Hematopoietic multipotent progenitor cell treated with erythropoietin and hydrocortisone succinate and interleukin-3 and kit ligand, for 8 days (in vitro differentiated cells): Measurements from ENCODE around the gene PRKD1.
"Not testable (repeated sequence)": the region's sequence is repeated elsewhere in the genome, so short reads cannot be mapped to it uniquely, and the experiment has no call there.

ENCODE experiments used
- DNase-seq: peaks from one replicate; pipeline ENCODE4 v3.0.0-alpha.2; 2015

The PRKD1 gene

GRCh38 chr14:29789475-29789874 lies 138.2 kb downstream of the PRKD1 start:
- no peak for DNase-seq

- DNase-seq = no peak
Observed at GRCh38 chr14:29788093-29788492, 139.6 kb downstream of the PRKD1 start.

- DNase-seq = no peak
Observed at GRCh38 chr14:29783556-29783955, 144.1 kb downstream of the PRKD1 start.

- no peak for DNase-seq
Observed at GRCh38 chr14:29782041-29782440, 145.6 kb downstream of the PRKD1 start.

GRCh38 chr14:29777142-29777541 lies 150.5 kb downstream of the PRKD1 start:
- DNase-seq = not testable (repeated sequence)

- no peak for DNase-seq
Observed at GRCh38 chr14:29773990-29774389, 153.7 kb downstream of the PRKD1 start.

- no peak for DNase-seq
Observed at GRCh38 chr14:29763342-29763858, 164.2 kb downstream of the PRKD1 start.

GRCh38 chr14:29759521-29760340 lies 167.9 kb downstream of the PRKD1 start:
- DNase-seq = no peak

GRCh38 chr14:29757711-29758233 lies 169.9 kb downstream of the PRKD1 start:
- no peak for DNase-seq

GRCh38 chr14:29757188-29757680 lies 170.4 kb downstream of the PRKD1 start:
- DNase-seq = no peak

GRCh38 chr14:29756019-29756385 lies 171.6 kb downstream of the PRKD1 start:
- no peak for DNase-seq

GRCh38 chr14:29755311-29756018 lies 172.2 kb downstream of the PRKD1 start:
- no peak for DNase-seq

- DNase-seq = no peak
Observed at GRCh38 chr14:29754134-29754533, 173.5 kb downstream of the PRKD1 start.

GRCh38 chr14:29752221-29752923 lies 175.3 kb downstream of the PRKD1 start:
- DNase-seq = no peak

- DNase-seq = no peak
Observed at GRCh38 chr14:29749829-29750228, 177.8 kb downstream of the PRKD1 start.

- DNase-seq = no peak
Observed at GRCh38 chr14:29749327-29749726, 178.3 kb downstream of the PRKD1 start.

GRCh38 chr14:29745863-29746262 lies 181.8 kb downstream of the PRKD1 start:
- DNase-seq = no peak

GRCh38 chr14:29743531-29743930 lies 184.1 kb downstream of the PRKD1 start:
- DNase-seq = no peak

GRCh38 chr14:29741909-29742401 lies 185.7 kb downstream of the PRKD1 start:
- no peak for DNase-seq

- no peak for DNase-seq
Observed at GRCh38 chr14:29740491-29740890, 187.2 kb downstream of the PRKD1 start.

- no peak for DNase-seq
Observed at GRCh38 chr14:29738950-29739349, 188.7 kb downstream of the PRKD1 start.

- DNase-seq = no peak
Observed at GRCh38 chr14:29738056-29738455, 189.6 kb downstream of the PRKD1 start.

GRCh38 chr14:29735459-29735858 lies 192.2 kb downstream of the PRKD1 start:
- no peak for DNase-seq
